SKM-1 treated with dmso at 0.1 percent for 144 hours (cell line): ENCODE results near the gene APCDD1L.
"Not testable (repeated sequence)": the region's sequence is repeated elsewhere in the genome, so short reads cannot be mapped to it uniquely, and the experiment has no call there.

Experiments used
- DNase-seq: peaks from one replicate; lab custom pipeline; 2025; ENCODE audit not compliant: unreplicated experiment; lab: John Stamatoyannopoulos, UW

The APCDD1L gene

GRCh38 chr20:58518387-58518786, 3.2 kb upstream of the APCDD1L start:
- no peak for DNase-seq

GRCh38 chr20:58514321-58515232, 622 bp downstream of the APCDD1L start:
- DNase-seq, result no peak

DNA sequence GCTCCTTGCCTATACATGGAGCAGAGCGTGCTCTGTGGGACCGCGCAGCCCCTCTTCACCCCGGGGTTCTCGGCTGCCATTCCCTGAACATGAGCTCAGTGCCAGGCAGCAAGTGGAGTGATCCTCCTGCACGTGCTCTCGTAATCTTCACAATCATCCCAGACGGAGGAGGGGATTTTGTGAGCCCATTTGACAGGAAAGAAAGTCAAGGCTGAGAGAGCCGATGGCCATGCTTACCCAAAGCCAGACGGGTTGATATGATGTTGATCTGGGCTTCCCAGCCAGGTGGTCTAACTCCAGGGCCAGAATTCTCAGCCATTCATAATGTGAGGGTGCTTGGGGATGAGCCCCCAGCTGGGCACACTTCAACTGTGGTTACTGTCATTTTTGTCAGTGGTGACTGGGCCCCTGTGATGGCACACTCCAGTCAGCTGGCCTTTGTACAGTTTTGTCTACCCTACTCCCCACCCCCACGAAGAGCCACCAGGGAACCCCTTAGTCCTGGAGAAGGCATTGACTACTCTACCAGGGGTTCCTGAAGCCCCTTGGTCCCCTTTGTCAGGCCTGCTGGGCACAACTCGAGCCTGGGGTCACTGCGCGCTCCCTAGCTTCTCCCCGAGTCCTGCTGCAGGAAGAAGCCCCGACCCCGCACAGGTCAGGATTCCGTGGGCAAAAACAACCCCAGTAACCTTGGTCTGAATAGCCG, 1.5 kb downstream of the APCDD1L start:
- no peak for DNase-seq

DNA sequence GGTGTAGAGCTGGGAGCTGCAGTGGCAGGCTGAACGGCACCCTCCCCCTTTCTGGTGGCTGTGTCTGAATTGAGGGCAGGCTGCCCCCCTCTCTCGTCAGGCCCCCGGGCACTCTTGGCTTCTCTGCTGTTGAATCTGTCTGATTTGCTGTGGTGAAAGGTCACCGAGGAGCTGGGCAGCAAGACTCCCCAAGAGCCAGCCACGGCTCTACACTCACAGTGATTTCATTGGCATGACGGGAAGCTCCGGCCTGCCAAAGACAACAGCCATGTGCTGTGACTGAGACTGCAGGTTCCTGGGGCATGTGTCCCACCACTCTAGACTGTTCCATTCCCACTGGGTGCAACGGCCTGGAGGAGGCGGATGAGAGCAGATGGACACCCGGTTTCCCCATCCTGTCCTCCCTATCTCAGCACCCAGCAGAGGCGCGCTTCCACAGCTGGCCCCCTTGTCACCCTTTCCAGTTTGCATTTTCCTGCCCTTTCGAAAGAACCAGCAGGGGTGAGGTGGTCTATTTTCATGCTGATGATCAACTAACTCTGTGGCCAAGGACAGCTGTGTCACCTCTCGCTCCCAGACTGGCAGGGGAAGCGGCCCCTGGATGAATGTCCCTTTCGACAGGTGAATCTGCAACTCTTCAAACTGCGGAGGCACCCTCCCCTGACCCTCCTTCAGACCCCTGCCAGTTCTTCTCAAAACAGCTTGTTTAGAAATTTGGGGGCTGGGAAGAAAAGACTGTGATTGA, 2.2 kb downstream of the APCDD1L start:
- no peak for DNase-seq

- no peak for DNase-seq
Observed at GRCh38 chr20:58511861-58512260, 3.3 kb downstream of the APCDD1L start.

DNA sequence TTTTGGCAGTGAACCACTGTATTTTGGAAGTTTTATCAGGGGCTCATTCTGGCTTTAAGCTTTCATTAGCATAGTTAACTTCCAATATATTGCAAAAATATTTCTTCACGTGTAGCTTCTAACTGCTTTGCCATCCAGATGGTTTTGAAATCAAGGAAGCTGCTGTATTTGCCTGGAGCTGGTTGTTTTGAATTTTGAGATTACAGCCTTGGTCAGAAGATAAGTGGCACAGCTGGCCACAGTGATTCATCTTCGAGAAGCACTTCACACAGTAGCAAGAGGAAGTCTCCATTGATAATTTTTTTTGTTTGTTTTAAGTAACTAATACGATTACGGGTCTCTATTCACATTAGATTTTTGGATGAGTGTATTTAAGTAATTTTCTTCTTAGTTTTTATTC, 3.8 kb downstream of the APCDD1L start:
- DNase-seq, result no peak

GRCh38 chr20:58510921-58511320, 4.3 kb downstream of the APCDD1L start:
- no peak for DNase-seq

GRCh38 chr20:58508762-58509395, 6.3 kb downstream of the APCDD1L start:
- DNase-seq, result no peak

- DNase-seq, result not testable (repeated sequence)
Observed at GRCh38 chr20:58506999-58507398, 8.2 kb downstream of the APCDD1L start.

DNA sequence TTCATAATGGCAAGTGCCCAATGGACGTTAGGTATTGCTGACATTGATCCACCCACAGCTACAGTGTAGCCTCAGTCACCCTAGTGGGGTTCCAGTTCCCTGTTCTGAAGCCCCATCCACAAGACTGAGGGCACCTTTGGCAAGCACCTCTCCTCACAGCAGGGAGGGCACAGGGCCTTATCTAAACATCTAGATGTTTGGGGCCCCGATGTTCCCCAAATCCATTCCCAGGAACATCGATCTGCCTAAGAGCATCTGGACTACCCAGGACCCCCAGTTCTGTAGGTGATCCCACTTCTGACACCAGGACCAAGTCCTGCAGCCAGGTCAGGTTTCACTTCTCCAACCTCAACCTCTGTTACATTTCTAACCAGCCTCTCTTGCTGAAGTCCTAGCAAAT, 10.6 kb downstream of the APCDD1L start:
- no peak for DNase-seq

- DNase-seq, result no peak
Observed at GRCh38 chr20:58503668-58504067, 11.5 kb downstream of the APCDD1L start.

- no peak for DNase-seq
Observed at GRCh38 chr20:58500256-58500655, 14.9 kb downstream of the APCDD1L start.

DNA sequence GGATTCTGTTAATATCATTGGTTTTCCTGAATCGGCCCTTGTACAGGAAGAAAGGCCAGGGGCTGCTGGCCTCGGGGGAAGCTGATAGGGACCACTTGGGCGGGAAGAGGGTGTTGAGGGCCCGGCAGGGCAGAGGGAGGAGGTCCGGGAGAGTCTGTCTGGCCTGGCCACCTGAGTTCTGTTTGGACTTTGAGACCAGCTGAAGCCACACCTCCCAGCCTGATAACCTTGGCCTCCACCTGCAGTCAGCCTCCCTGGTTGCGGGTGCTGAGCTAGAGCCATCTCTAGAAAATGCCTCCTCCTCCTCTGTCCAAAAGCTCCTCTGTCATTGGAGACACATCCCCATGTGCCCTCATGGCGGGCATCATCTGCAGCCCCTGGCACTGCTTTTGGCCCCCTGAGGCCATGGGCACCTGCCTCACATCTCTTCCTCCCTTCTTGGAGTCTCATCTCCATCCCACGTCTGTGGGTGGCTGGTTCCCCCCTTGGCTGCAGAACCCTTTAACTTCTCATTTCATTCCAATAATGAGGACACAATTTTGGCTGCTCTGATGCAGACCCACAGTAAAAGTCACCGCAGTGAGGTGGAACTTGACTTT, 16.6 kb downstream of the APCDD1L start:
- no peak for DNase-seq

GRCh38 chr20:58497724-58498469, 17.3 kb downstream of the APCDD1L start:
- no peak for DNase-seq

DNA sequence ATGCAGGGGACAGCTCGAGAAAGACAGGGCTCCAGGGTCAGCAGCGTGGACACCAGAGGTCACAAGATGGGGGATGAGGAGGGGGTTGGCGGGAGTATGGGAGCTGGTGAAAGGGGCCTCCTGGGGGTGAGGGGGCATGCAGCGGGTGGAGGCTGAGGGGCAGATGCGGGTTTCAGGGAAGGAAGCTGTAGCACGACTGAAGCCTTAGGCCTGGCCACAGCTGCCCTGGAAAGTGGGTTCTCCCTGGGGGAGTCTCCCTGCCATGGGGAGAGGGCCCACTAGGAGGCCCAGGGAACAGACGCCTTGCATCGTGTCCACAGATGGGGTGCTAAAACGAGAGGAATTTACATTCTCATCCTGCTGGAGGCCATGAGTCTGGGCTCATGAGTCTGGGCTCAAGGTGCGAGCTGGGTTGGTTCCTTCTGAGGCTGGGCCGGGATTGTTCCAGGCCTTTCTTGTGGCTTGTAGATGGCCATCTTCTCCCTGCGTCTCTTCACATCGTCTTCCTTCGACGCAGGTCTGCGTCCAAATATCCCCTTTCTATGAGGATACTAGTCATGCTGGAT, 18.0 kb downstream of the APCDD1L start:
- DNase-seq, result no peak

DNA sequence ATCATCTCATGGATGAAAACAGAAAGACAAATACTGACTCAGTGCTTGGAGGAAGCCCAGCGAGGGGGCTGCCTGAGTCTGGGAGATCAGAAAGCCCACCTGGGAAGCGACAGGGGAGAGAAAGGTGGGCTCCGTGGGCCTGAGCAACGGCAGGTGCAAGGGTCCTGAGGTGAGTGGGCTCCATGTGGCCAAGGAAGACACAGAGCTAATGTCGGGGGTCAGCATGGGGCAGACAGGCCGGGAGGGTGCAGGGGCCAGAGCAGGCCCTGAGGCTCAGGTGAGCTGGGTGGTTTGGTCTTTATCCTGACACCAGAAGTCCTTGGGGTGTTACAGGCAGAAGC, 18.8 kb downstream of the APCDD1L start:
- DNase-seq, result no peak

DNA sequence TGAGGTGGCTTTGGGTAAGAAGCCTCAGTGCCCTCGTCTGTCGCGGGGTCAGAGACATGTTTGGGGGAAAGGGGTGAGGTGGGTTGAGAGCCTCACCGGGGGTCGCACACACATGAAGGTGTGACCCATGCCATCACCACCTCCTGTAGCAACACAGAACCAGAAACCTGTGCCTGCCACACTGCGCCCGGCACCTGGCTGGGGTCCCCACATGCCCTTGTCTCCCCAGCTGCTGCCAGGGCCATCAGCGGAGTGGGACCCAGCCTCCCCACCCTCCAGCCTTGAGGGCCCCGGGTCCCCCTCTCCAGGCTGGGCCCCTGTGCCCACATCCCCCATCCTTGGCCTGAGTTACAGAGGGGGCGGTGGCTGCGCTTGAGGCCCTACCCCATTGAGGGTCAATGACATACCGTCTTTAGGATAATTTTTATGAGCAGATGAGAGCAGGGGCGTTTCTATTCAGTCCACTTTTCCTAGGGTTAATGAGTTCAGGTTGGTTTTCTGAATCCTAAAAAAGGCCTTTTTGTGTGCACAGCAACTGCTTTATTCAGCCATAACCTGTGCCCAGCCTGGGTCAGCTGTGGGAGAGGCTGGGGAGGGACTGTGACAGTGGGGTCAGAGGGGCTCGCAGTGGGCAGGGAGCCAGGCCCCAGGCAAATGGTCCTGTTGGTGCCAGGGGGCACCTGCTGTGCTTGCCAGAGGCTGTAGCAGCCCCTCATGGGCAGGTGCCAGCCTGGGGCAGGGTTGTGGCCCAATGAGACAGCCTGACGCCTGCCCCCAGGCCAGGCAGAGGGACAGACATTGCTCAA, 19.4 kb downstream of the APCDD1L start:
- DNase-seq, result no peak

DNA sequence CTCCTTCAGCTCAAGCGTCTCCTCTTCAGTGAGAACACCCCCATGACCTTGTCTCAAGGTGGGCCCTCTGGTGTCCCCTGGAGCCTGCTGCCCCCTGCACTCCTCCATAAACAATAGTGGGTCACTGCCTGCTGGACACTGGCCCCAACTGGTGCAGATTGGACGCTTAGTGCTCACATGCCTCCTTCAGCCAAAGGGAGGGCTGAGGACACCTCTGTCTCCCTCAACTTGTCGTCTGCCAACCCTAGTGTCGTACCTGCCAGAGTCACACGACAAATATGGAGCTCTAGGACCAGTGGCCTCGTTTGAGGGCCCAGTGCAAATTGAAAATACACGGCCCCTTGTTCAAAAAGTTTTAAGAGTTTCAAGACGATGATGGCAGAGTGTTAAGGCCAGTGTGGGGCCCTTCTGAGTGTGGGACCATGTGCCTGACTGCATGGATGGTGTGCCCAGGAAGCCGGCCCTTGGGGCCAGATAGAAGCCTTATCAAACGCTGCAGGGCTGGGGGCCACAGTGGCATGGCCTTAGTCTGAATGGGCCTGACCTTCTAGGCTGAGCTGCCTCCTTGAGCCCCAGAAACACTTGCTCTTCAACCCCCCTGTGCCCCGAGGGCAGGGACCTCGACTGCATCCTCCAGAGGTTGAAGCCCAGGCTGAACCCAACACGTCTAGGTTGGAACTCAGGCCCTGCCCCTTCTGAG, 20.1 kb downstream of the APCDD1L start:
- DNase-seq, result no peak
